Esophagus squamous epithelium (tissue), 4 donors: ENCODE data around the gene USB1.

ENCODE experiments used
- CTCF ChIP-seq, 6 experiments: fragments of 450-650 bp in 4 of 6; fragments of 200-600 bp in 2 of 6; sonication (generic) in 2 of 6; IDR thresholded peaks; one replicate each; pipeline ENCODE4 v1.5.1; 2016 to 2019; ENCODE audit warnings: antibody characterized with exemption in 6 of 6, mild to moderate bottlenecking in 4 of 6, moderate library complexity in 4 of 6
- POLR2A ChIP-seq, 4 donors: fragments of 450-650 bp; IDR thresholded peaks; one replicate each; pipeline ENCODE4 v1.6.1; 2017; ENCODE audit warnings: antibody characterized with exemption in 4 of 4, mild to moderate bottlenecking in 4 of 4, moderate library complexity in 3 of 4

DNA sequence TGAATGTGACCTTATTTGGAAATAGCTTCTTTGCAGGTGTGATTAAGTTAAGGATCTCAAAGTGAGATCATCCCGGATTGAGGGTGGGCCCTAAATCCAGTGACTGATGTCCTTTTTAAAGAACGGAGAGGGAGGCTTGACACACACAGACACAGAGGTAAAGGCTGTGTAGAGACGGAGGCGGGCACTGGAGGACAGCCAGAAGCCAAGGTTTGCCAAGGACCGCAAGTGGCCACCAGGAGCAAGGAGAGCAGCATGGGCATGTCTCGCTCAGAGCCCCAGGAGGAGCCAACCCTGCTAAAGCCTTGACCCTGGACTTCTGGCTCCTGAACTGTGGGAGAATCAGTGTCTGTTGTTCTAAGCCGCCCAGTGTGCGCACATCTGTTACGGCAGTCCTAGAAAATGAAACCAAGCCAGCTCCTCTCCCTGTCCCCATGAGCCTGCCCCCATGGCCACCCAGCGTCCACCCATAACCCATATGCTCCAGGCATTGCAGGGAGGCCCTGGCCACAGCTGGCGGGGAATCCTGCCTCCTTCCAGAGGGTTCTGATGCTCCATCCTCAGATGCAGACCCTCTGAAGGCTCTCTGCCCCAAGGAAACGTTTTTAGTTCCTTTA lies 45.5 kb upstream of the USB1 start:
- TF ChIP-seq CTCF (IDR thresholded peaks at IDR 0.05) = peak in 1 of 6 experiments; percentile 25
- TF ChIP-seq POLR2A (IDR thresholded peaks at IDR 0.05) = no peak
